WTC11 (cell line): ENCODE measurements around the gene RGCC. TPM values are rescaled to one million over a fixed set of nuclear protein-coding genes. Genes with fewer than 3 reads are reported as not detected.

Source experiments
- ATAC-seq: fragments of 200-7000 bp; cut with Tn5 transposase; 2 replicates; pipeline ENCODE4 v1.10.0; 2021; ENCODE audit warnings: mild to moderate bottlenecking, moderate library complexity
- CTCF ChIA-PET: fragments of 300-600 bp; sonication (Branson Sonifier 250); formaldehyde crosslinking; loops from one replicate; lab custom pipeline; 2021; ENCODE audit warnings: antibody characterized with exemption; lab: Charles Lee
- POLR2A ChIA-PET: fragments of 350-600 bp; sonication (Branson Sonifier 250); formaldehyde crosslinking; loops from one replicate; lab custom pipeline; 2021; ENCODE audit warnings: antibody characterized with exemption; lab: Charles Lee
- DNase-seq: peaks from one replicate; pipeline ENCODE4 v3.0.0; 2021; ENCODE audit warnings: low spot score
- H3K27ac Mint-ChIP-seq: 2 replicates; pipeline ENCODE4 v1.8.0; 2021; ENCODE audit warnings: mixed read lengths
- H3K27me3 Mint-ChIP-seq: 2 replicates; pipeline ENCODE4 v1.8.0; 2021; ENCODE audit warnings: low read depth, mild to moderate bottlenecking, moderate library complexity, mixed read lengths
- H3K36me3 Mint-ChIP-seq: 2 replicates; pipeline ENCODE4 v1.8.0; 2021; ENCODE audit warnings: mixed read lengths
- H3K4me1 Mint-ChIP-seq: 2 replicates; pipeline ENCODE4 v1.8.0; 2022; ENCODE audit warnings: mixed read lengths
- H3K4me3 Mint-ChIP-seq: 2 replicates; pipeline ENCODE4 v1.8.0; 2021; ENCODE audit warnings: mild to moderate bottlenecking, moderate library complexity, mixed read lengths
- H3K9me3 Mint-ChIP-seq: 2 replicates; pipeline ENCODE4 v1.8.0; 2021; ENCODE audit warnings: mixed read lengths
- ATF1 ChIP-seq: sonication (generic); formaldehyde crosslinking; IDR thresholded peaks from 2 replicates; pipeline ENCODE4 v1.8.1; 2023; ENCODE audit warnings: mild to moderate bottlenecking, moderate library complexity, missing genetic modification reagents
- CBFB ChIP-seq: sonication (generic); formaldehyde crosslinking; IDR thresholded peaks from 2 replicates; pipeline ENCODE4 v1.8.1; 2022; ENCODE audit warnings: mild to moderate bottlenecking, low read depth, missing genetic modification reagents
- E2F5 ChIP-seq: sonication (generic); formaldehyde crosslinking; IDR thresholded peaks from 2 replicates; pipeline ENCODE4 v1.8.1; 2022; ENCODE audit warnings: mild to moderate bottlenecking, moderate library complexity, missing genetic modification reagents
- FOXK1 ChIP-seq: sonication (generic); formaldehyde crosslinking; IDR thresholded peaks from 2 replicates; pipeline ENCODE4 v1.8.0; 2022; ENCODE audit warnings: mild to moderate bottlenecking, moderate library complexity, missing genetic modification reagents
- FOXP1 ChIP-seq: sonication (generic); formaldehyde crosslinking; IDR thresholded peaks from 2 replicates; pipeline ENCODE4 v1.8.0; 2022; ENCODE audit warnings: missing genetic modification reagents, mild to moderate bottlenecking, moderate library complexity, borderline replicate concordance
- GRHL2 ChIP-seq: fragments of 250-450 bp; sonication (Bioruptor Pico); IDR thresholded peaks from 2 replicates; pipeline ENCODE4 v1.8.0; 2022; ENCODE audit warnings: mild to moderate bottlenecking, moderate library complexity; ENCODE audit not compliant: insufficient replicate concordance, severe bottlenecking
- HMGA2 ChIP-seq: fragments of 250-450 bp; sonication (Bioruptor Pico); IDR thresholded peaks from 2 replicates; pipeline ENCODE4 v1.4.0; 2021; ENCODE audit warnings: mild to moderate bottlenecking, moderate library complexity
- IRF1 ChIP-seq: sonication (generic); formaldehyde crosslinking; IDR thresholded peaks from 2 replicates; pipeline ENCODE4 v1.8.0; 2023; ENCODE audit warnings: missing genetic modification reagents
- JUN ChIP-seq: sonication (generic); formaldehyde crosslinking; IDR thresholded peaks from 2 replicates; pipeline ENCODE4 v1.8.0; 2023; ENCODE audit warnings: mild to moderate bottlenecking, missing genetic modification reagents
- NR1H2 ChIP-seq: sonication (generic); formaldehyde crosslinking; IDR thresholded peaks from 2 replicates; pipeline ENCODE4 v1.9.0; 2021; ENCODE audit warnings: mild to moderate bottlenecking, moderate library complexity, missing genetic modification reagents
- NR3C1 ChIP-seq: sonication (generic); formaldehyde crosslinking; conservative IDR thresholded peaks from 2 replicates; pipeline ENCODE4 v1.8.1; 2023; ENCODE audit warnings: low read depth, mild to moderate bottlenecking, missing genetic modification reagents
- OVOL2 ChIP-seq: fragments of 250-450 bp; sonication (Bioruptor Pico); IDR thresholded peaks from 2 replicates; pipeline ENCODE4 v1.9.0; 2021; ENCODE audit warnings: mild to moderate bottlenecking, borderline replicate concordance
- PRRX2 ChIP-seq: fragments of 250-450 bp; sonication (Bioruptor Pico); IDR thresholded peaks from 2 replicates; pipeline ENCODE4 v1.8.0; 2021; ENCODE audit warnings: mild to moderate bottlenecking
- SMAD3 ChIP-seq: sonication (generic); formaldehyde crosslinking; IDR thresholded peaks from 2 replicates; pipeline ENCODE4 v1.8.0; 2022; ENCODE audit warnings: missing genetic modification reagents, mild to moderate bottlenecking, borderline replicate concordance
- SMAD4 ChIP-seq: sonication (generic); formaldehyde crosslinking; IDR thresholded peaks from 2 replicates; pipeline ENCODE4 v1.8.0; 2022; ENCODE audit warnings: mild to moderate bottlenecking, missing genetic modification reagents
- SP1 ChIP-seq: sonication (generic); formaldehyde crosslinking; conservative IDR thresholded peaks from 2 replicates; pipeline ENCODE4 v1.8.1; 2022; ENCODE audit warnings: missing genetic modification reagents
- TEAD4 ChIP-seq: sonication (generic); formaldehyde crosslinking; IDR thresholded peaks from 2 replicates; pipeline ENCODE4 v1.8.0; 2022; ENCODE audit warnings: mild to moderate bottlenecking, missing genetic modification reagents
- ZBTB21 ChIP-seq: sonication (generic); formaldehyde crosslinking; IDR thresholded peaks from 2 replicates; pipeline ENCODE4 v1.8.1; 2023; ENCODE audit warnings: mild to moderate bottlenecking, missing genetic modification reagents, borderline replicate concordance
- ZMAT4 ChIP-seq: fragments of 250-450 bp; sonication (Bioruptor Pico); IDR thresholded peaks from 2 replicates; pipeline ENCODE4 v1.9.0; 2021; ENCODE audit warnings: mild to moderate bottlenecking
- ZNF138 ChIP-seq: sonication (generic); formaldehyde crosslinking; conservative IDR thresholded peaks from 2 replicates; pipeline ENCODE4 v1.8.1; 2022; ENCODE audit warnings: mild to moderate bottlenecking, moderate library complexity, missing genetic modification reagents
- total RNA-seq: library from RNA; stranded (reverse); gene quantifications from 3 replicates; pipeline ENCODE4 v1.2.3, GENCODE V29; 2021
- TF ChIP-seq, protein P1 (sequence below): sonication (generic); formaldehyde crosslinking; IDR thresholded peaks from 2 replicates; pipeline ENCODE4 v1.8.1; 2023; ENCODE audit warnings: mild to moderate bottlenecking, missing genetic modification reagents
- TF ChIP-seq, protein P2 (sequence below): sonication (generic); formaldehyde crosslinking; IDR thresholded peaks from 2 replicates; pipeline ENCODE4 v1.8.0; 2022; ENCODE audit warnings: mild to moderate bottlenecking, missing genetic modification reagents
- TF ChIP-seq, protein P3 (sequence below): fragments of 250-450 bp; sonication (Bioruptor Pico); conservative IDR thresholded peaks from 2 replicates; pipeline ENCODE4 v1.9.0; 2021; ENCODE audit warnings: mild to moderate bottlenecking
- TF ChIP-seq, protein P4 (sequence below): fragments of 250-450 bp; sonication (Bioruptor Pico); IDR thresholded peaks from 2 replicates; pipeline ENCODE4 v1.8.0; 2021; ENCODE audit warnings: mild to moderate bottlenecking

RGCC gene
- total RNA-seq, 1 experiment from 2014 or later, result 0.48 TPM

- no peak overlapping the region for H3K27ac Mint-ChIP-seq
- ATAC-seq, result no peak
Measured at GRCh38 chr13:41416276-41416675, 41.1 kb upstream of the RGCC start.

GRCh38 chr13:41418027-41418426 lies 39.3 kb upstream of the RGCC start:
- no peaks in the 10 kb centered on the region for H3K27me3 Mint-ChIP-seq
- no peak overlapping the region for H3K27ac Mint-ChIP-seq
- no peak for ATAC-seq
- POLR2A ChIA-PET, result no interaction called here
- DNase-seq, result no peak
- no peak overlapping the region for H3K4me3 Mint-ChIP-seq
- TF ChIP-seq, protein P1, sequence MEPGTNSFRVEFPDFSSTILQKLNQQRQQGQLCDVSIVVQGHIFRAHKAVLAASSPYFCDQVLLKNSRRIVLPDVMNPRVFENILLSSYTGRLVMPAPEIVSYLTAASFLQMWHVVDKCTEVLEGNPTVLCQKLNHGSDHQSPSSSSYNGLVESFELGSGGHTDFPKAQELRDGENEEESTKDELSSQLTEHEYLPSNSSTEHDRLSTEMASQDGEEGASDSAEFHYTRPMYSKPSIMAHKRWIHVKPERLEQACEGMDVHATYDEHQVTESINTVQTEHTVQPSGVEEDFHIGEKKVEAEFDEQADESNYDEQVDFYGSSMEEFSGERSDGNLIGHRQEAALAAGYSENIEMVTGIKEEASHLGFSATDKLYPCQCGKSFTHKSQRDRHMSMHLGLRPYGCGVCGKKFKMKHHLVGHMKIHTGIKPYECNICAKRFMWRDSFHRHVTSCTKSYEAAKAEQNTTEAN, result no peak
- TF ChIP-seq SMAD3 (CRISPR knock-in tag) (no peak), ZNF138 (CRISPR knock-in tag) (no peak), ATF1 (no peak), ZBTB21 (no peak), NR3C1 (CRISPR knock-in tag) (no peak), IRF1 (no peak), CBFB (CRISPR knock-in tag) (no peak), E2F5 (no peak), ZMAT4 (CRISPR knock-in tag) (no peak), FOXP1 (CRISPR knock-in tag) (no peak), GRHL2 (no peak), OVOL2 (CRISPR knock-in tag) (no peak)
- TF ChIP-seq, protein P2, sequence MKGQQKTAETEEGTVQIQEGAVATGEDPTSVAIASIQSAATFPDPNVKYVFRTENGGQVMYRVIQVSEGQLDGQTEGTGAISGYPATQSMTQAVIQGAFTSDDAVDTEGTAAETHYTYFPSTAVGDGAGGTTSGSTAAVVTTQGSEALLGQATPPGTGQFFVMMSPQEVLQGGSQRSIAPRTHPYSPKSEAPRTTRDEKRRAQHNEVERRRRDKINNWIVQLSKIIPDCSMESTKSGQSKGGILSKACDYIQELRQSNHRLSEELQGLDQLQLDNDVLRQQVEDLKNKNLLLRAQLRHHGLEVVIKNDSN (CRISPR knock-in tag), result no peak
- TF ChIP-seq, all 79 proteins: peak for 0
- no peaks in the 10 kb centered on the region for H3K36me3 Mint-ChIP-seq
- H3K9me3 Mint-ChIP-seq, result peaks cover 6% of the 10 kb centered on the region
- H3K4me1 Mint-ChIP-seq, result peaks cover 9% of the 10 kb centered on the region
- CTCF ChIA-PET, result no interaction called here

More at GRCh38 chr13:41416276-41416675, 41.1 kb upstream of the RGCC start:
- Mint-ChIP-seq H3K36me3 (no peaks in the 10 kb centered on the region), H3K4me1 (no peaks in the 10 kb centered on the region), H3K9me3 (peaks cover 6% of the 10 kb centered on the region), H3K27me3 (no peaks in the 10 kb centered on the region), H3K4me3 (no peak overlapping the region)
- TF ChIP-seq SMAD3 (CRISPR knock-in tag) (no peak), CBFB (CRISPR knock-in tag) (no peak), IRF1 (no peak), HMGA2 (no peak), JUN (CRISPR knock-in tag) (no peak), SMAD4 (CRISPR knock-in tag) (no peak), FOXK1 (CRISPR knock-in tag) (no peak)
- no peak for DNase-seq
- CTCF ChIA-PET, result no interaction called here
- POLR2A ChIA-PET, result no interaction called here

DNA sequence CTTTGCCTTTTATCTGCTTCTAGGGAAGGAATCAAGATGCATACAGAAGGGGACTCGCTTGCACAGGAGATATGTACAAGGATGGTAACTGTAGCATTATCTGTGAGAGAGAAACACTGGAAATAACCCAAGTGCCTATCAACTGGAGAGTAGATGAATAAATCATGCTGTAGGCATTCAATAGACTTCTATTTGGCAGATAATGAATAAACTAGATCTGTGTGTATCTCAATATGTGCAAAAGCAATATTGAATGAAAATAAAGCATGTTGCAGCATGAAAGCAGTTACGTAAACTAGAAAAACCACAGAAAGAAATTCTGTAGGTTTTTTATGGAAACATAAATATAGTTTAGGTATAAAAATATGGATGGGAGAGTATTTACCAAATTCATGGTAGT lies 38.6 kb upstream of the RGCC start:
- no peak overlapping the region for H3K27ac Mint-ChIP-seq
- POLR2A ChIA-PET, result no interaction called here
- H3K4me3 Mint-ChIP-seq, result no peak overlapping the region
- no peaks in the 10 kb centered on the region for H3K27me3 Mint-ChIP-seq
- H3K4me1 Mint-ChIP-seq, result peaks cover 9% of the 10 kb centered on the region
- no peaks in the 10 kb centered on the region for H3K36me3 Mint-ChIP-seq
- DNase-seq (no peak), ATAC-seq (no peak)
- CTCF ChIA-PET, result no interaction called here
- peaks cover 6% of the 10 kb centered on the region for H3K9me3 Mint-ChIP-seq
- TF ChIP-seq, protein P3, sequence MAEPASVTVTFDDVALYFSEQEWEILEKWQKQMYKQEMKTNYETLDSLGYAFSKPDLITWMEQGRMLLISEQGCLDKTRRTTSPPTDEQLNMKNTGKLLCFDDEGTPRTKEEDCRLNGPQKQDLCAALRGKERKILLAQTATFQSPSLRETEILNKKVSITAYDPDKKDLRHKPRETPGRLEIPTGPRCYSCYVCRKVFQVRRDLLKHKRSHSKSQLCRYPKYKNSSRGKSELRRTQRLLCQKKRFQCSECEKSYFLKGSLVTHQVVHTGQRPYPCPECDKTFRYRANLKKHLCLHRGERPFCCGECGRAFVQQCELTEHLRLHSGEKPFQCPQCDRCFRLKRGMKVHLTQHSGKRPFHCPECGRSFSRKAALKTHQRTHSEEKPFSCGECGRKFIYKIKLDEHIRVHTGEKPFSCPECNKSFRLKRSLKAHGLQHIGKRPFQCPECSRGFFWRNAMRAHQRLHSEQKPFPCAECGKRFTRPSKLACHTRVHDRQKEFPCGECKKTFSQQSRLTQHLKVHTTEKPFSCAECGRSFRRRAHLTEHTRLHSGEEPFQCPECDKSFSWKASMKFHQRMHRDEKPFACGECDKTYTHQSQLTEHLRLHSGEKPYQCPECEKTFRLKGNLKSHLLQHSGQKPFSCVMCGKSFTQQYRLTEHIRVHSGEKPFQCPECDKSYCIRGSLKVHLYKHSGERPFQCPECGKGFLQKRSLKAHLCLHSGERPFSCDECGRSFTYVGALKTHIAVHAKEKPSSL (CRISPR knock-in tag), result no peak
- TF ChIP-seq NR1H2 (CRISPR knock-in tag) (no peak), JUN (CRISPR knock-in tag) (no peak), SP1 (no peak), PRRX2 (CRISPR knock-in tag) (no peak), TEAD4 (CRISPR knock-in tag) (no peak)
- TF ChIP-seq, protein P4, sequence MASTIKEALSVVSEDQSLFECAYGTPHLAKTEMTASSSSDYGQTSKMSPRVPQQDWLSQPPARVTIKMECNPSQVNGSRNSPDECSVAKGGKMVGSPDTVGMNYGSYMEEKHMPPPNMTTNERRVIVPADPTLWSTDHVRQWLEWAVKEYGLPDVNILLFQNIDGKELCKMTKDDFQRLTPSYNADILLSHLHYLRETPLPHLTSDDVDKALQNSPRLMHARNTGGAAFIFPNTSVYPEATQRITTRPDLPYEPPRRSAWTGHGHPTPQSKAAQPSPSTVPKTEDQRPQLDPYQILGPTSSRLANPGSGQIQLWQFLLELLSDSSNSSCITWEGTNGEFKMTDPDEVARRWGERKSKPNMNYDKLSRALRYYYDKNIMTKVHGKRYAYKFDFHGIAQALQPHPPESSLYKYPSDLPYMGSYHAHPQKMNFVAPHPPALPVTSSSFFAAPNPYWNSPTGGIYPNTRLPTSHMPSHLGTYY (CRISPR knock-in tag), result no peak
